Measurements from ENCODE around the gene RALY.

GRCh38 chr20:34016736-34017135 lies 23.0 kb downstream of the RALY start:
- TF ChIP-seq EP300 (IDR thresholded peaks at IDR 0.05) (no peak), CTCF (IDR thresholded peaks at IDR 0.05) (no peak), POLR2A (IDR thresholded peaks at IDR 0.05) (no peak), POLR2AphosphoS5 (IDR thresholded peaks at IDR 0.05) (no peak)

Data from upper lobe of left lung (tissue), 4 donors.